Adrenal gland (tissue), 12 donors: ENCODE results near the gene TAGLN. TPM values are rescaled to one million over a fixed set of nuclear protein-coding genes. Genes with fewer than 3 reads are reported as not detected.
A peak's percentile ranks its signal among the peaks of the same experiment; 100 is the strongest.
"Not testable (repeated sequence)": the region's sequence is repeated elsewhere in the genome, so short reads cannot be mapped to it uniquely, and the experiment has no call there.

Experiments
- DNase-seq, 7 donors: peaks; one replicate each; pipeline ENCODE4 v3.0.0-alpha.2; 2019 to 2020
- H3K27ac ChIP-seq, 5 donors: fragments of 200-600 bp; sonication (generic) in 4 of 5; 1 replicate in 3 of 5; 2 replicates in 2 of 5; pipeline versions ENCODE4 v1.5.1 to v1.8.0; 2016 to 2020; ENCODE audit warnings: mild to moderate bottlenecking in 1 of 5
- H3K27me3 ChIP-seq: fragments of 200-600 bp; 2 replicates; pipeline ENCODE4 v1.8.0; 2021
- H3K36me3 ChIP-seq, 2 donors: fragments of 200-600 bp; replicated peaks in 1 of 2; 1 replicate in 1 of 2; 2 replicates in 1 of 2; pipeline versions ENCODE4 v1.5.1 to v1.8.0; 2018 to 2022
- H3K4me1 ChIP-seq, 2 donors: fragments of 200-600 bp; replicated peaks in 1 of 2; 1 replicate in 1 of 2; 2 replicates in 1 of 2; pipeline versions ENCODE4 v1.5.1 to v1.8.0; 2018 to 2021
- H3K4me3 ChIP-seq, 4 donors: fragments of 200-600 bp; sonication (generic) in 3 of 4; one replicate each; pipeline ENCODE4 v1.5.1; 2016 to 2018
- H3K9me3 ChIP-seq, 3 donors: fragments of 200-600 bp; sonication (generic) in 1 of 3; replicated peaks in 1 of 3; 1 replicate in 2 of 3; 2 replicates in 1 of 3; pipeline versions ENCODE4 v1.5.1 to v1.8.0; 2016 to 2021
- CTCF ChIP-seq, 6 experiments: fragments of 450-650 bp in 4 of 6; fragments of 200-600 bp in 2 of 6; sonication (generic) in 1 of 6; IDR thresholded peaks; 1 replicate in 5 of 6; 2 replicates in 1 of 6; pipeline versions ENCODE4 v1.5.1 to v1.8.0; 2016 to 2021; ENCODE audit warnings: antibody characterized with exemption in 6 of 6, mild to moderate bottlenecking in 2 of 6, moderate library complexity in 1 of 6
- POLR2A ChIP-seq, 2 donors: fragments of 450-650 bp; IDR thresholded peaks; one replicate each; pipeline ENCODE4 v1.6.1; 2017; ENCODE audit warnings: antibody characterized with exemption in 2 of 2, mild to moderate bottlenecking in 2 of 2, moderate library complexity in 1 of 2
- WGBS, 4 donors: extraction: QIAGEN DNeasy Blood & Tissue Kit in 2 of 4; methylation state at CpG; one replicate each; pipeline versions ENCODE4 v1.1.5 to v1.1.7; 2013 to 2017; 5-methylcytosine and 5-hydroxymethylcytosine counted together
- intact Hi-C, 2 donors: fragments of 100-400 bp; cut with DNase I; formaldehyde crosslinking; loops; one replicate each; pipeline versions ENCODE4 v1.14.1 to v1.15.0; 2022 to 2023
- polyA plus RNA-seq, 3 donors: library from polyadenylated mRNA; stranded (reverse); fragments of 200-250 nt in 2 of 3; fragments of 350-450 nt in 1 of 3; fragmentation: Illumina TruSeq in 1 of 3; extraction: RNeasy Lipid Tissue Mini Kit (QIAGEN cat#74804) in 1 of 3; gene quantifications; one replicate each; pipeline ENCODE4 v1.2.3, GENCODE V29; 2013 to 2014
- total RNA-seq, 9 donors: library from RNA; depleted of rRNA in 4 of 9; stranded (reverse); fragments of >200 nt in 4 of 9; fragments of 120-200 nt in 1 of 9; fragmentation: NEBNext Ultra II Directional in 1 of 9; extraction: Animal tissue kit (Norgen Biotek cat#: 25700) in 1 of 9; gene quantifications; one replicate each; pipeline versions ENCODE4 v1.1.0 to v1.2.4, GENCODE V29; 2013 to 2023
- donor health status: healthy with polysubstance abuse.
- donor health status: Bipolar disorder and iron deficiency.
- donor health status: DM: yes; HTN: yes; CAD: no.
- donor health status: DM: no; HTN: no; CAD: no.
- donor health status: DM: no; HTN: no; CAD: no.
- donor health status: DM: yes; HTN: yes; CAD: no.

Gene TAGLN
- total and polyA plus RNA-seq, 12 donors, result 37.1 to 1,290 (median 739) TPM

- H3K9me3 ChIP-seq, result no peaks in the 10 kb centered on the region
- intact Hi-C loops, result no loop called here
- TF ChIP-seq POLR2A (IDR thresholded peaks at IDR 0.05) (no peak), CTCF (IDR thresholded peaks at IDR 0.05) (peak; percentile 60 to 93 (median 81))
- peaks cover 25 to 29% of the 10 kb centered on the region in 2 donors for H3K4me1 ChIP-seq
- peak; percentile 75 to 93 (median 90) for DNase-seq
- no peaks in the 10 kb centered on the region for H3K27me3 ChIP-seq
- peak overlapping the region in 1 of 4 donors; percentile 82 for H3K4me3 ChIP-seq
- WGBS, 4 donors, result 41 to 51% (median 44%) methylated on average over 10 to 22 of the region's 22 CpGs
- H3K27ac ChIP-seq, result peak overlapping the region in 1 of 5 donors; percentile 54
- H3K36me3 ChIP-seq, result peaks cover 0 to 31% of the 10 kb centered on the region in 2 donors
Measured at GRCh38 chr11:117180661-117181585, 18.2 kb upstream of the TAGLN start.

GRCh38 chr11:117181586-117182550, 17.3 kb upstream of the TAGLN start:
- Histone ChIP-seq H3K36me3 (peaks cover 0 to 31% of the 10 kb centered on the region in 2 donors), H3K27ac (peak overlapping the region in 1 of 5 donors; percentile 23), H3K4me1 (peaks cover 25 to 29% of the 10 kb centered on the region in 2 donors), H3K9me3 (no peaks in the 10 kb centered on the region), H3K4me3 (no peak overlapping the region), H3K27me3 (no peaks in the 10 kb centered on the region)
- TF ChIP-seq POLR2A (IDR thresholded peaks at IDR 0.05) (no peak), CTCF (IDR thresholded peaks at IDR 0.05) (peak in 2 of 6 experiments; percentile 15 to 29)
- WGBS, 4 donors, result 87 to 100% (median 91%) methylated on average over 2 to 22 of the region's 22 CpGs
- intact Hi-C loops, result loop anchor here in 1 of 2 donors (2.0 kb wide), 1 partner anchor 45 kb away; no protein-coding TSS in a partner anchor
- peak in 5 of 7 donors; percentile 14 to 52 (median 17) for DNase-seq

GRCh38 chr11:117182551-117182935, 16.6 kb upstream of the TAGLN start:
- Histone ChIP-seq H3K27me3 (no peaks in the 10 kb centered on the region), H3K4me1 (peaks cover 25 to 29% of the 10 kb centered on the region in 2 donors), H3K9me3 (no peaks in the 10 kb centered on the region), H3K4me3 (no peak overlapping the region), H3K36me3 (peaks cover 0 to 34% of the 10 kb centered on the region in 2 donors), H3K27ac (no peak overlapping the region)
- TF ChIP-seq POLR2A (IDR thresholded peaks at IDR 0.05), result no peak
- TF ChIP-seq CTCF (IDR thresholded peaks at IDR 0.05), result no peak
- intact Hi-C loops, result loop anchor here in 1 of 2 donors (2.0 kb wide), 1 partner anchor 44 kb away; no protein-coding TSS in a partner anchor
- WGBS, 4 donors, result 87 to 91% (median 89%) methylated on average over 10 of the region's 10 CpGs
- DNase-seq, result peak in 4 of 7 donors; percentile 8 to 51 (median 16)

GRCh38 chr11:117183178-117183577, 16.0 kb upstream of the TAGLN start:
- not testable (repeated sequence) for H3K4me3 ChIP-seq, H3K27me3 ChIP-seq, H3K27ac ChIP-seq, H3K9me3 ChIP-seq
- peaks cover 0 to 40% of the 10 kb centered on the region in 2 donors for H3K36me3 ChIP-seq
- 87 to 95% (median 95%) methylated on average over 13 of the region's 13 CpGs for WGBS, 4 donors
- intact Hi-C loops, result loop anchor here in 1 of 2 donors (2.0 kb wide), 1 partner anchor 44 kb away; no protein-coding TSS in a partner anchor
- H3K4me1 ChIP-seq, result peaks cover 21 to 24% of the 10 kb centered on the region in 2 donors
- DNase-seq, result peak in 1 of 7 donors; percentile 12
